DND-41 (cell line): ENCODE data around the gene LTF.
A peak's percentile ranks its signal among the peaks of the same experiment; 100 is the strongest.

ENCODE experiments used
- ATAC-seq: fragments of 200-7000 bp; cut with Tn5 transposase; 3 replicates; pipeline ENCODE4 v1.9.1; 2021; ENCODE audit warnings: low read depth; ENCODE audit not compliant: insufficient read depth
- DNase-seq: peaks from one replicate; pipeline ENCODE4 v3.0.0-alpha.2; 2020
- H2AFZ ChIP-seq: 2 replicates; pipeline ENCODE4 v1.6.0; 2012; ENCODE audit warnings: low read depth, low read length
- H3K27ac ChIP-seq: 2 replicates; pipeline ENCODE4 v1.5.1; 2012; ENCODE audit warnings: low read length, inconsistent platforms
- H3K27me3 ChIP-seq: fragments of 200-600 bp; sonication (generic); 2 replicates; pipeline ENCODE4 v1.6.0; 2012; ENCODE audit warnings: low read length, mild to moderate bottlenecking, inconsistent platforms; ENCODE audit not compliant: insufficient read depth, poor library complexity
- H3K36me3 ChIP-seq: 2 replicates; pipeline ENCODE4 v1.5.1; 2012; ENCODE audit warnings: low read length, inconsistent platforms; ENCODE audit not compliant: insufficient read depth
- H3K4me1 ChIP-seq: 2 replicates; pipeline ENCODE4 v1.5.1; 2012; ENCODE audit warnings: mild to moderate bottlenecking, low read length; ENCODE audit not compliant: insufficient read depth
- H3K4me2 ChIP-seq: 2 replicates; pipeline ENCODE4 v1.6.0; 2012; ENCODE audit warnings: mild to moderate bottlenecking, moderate library complexity, low read length, inconsistent platforms; ENCODE audit not compliant: insufficient read depth
- H3K4me3 ChIP-seq, 2 experiments: fragments of 200-600 bp in 1 of 2; shearing (Covaris generic) in 1 of 2; 2 replicates each; pipeline ENCODE4 v1.5.1; 2012 to 2016; ENCODE audit warnings: inconsistent platforms in 2 of 2, low read length in 2 of 2, mild to moderate bottlenecking in 2 of 2, low read depth in 1 of 2, moderate library complexity in 1 of 2
- H3K79me2 ChIP-seq: 2 replicates; pipeline ENCODE4 v1.6.0; 2012; ENCODE audit warnings: low read length, inconsistent platforms; ENCODE audit not compliant: insufficient read depth
- H3K9ac ChIP-seq: 2 replicates; pipeline ENCODE4 v1.6.0; 2012; ENCODE audit warnings: low read depth, mild to moderate bottlenecking, inconsistent platforms, low read length, moderate library complexity
- H3K9me3 ChIP-seq: 2 replicates; pipeline ENCODE4 v1.5.1; 2012; ENCODE audit warnings: low read length, moderate library complexity, mild to moderate bottlenecking, inconsistent platforms; ENCODE audit not compliant: insufficient read depth, severe bottlenecking
- H4K20me1 ChIP-seq: 2 replicates; pipeline ENCODE4 v1.6.0; 2012; ENCODE audit warnings: low read length; ENCODE audit not compliant: insufficient read depth
- CTCF ChIP-seq: IDR thresholded peaks from 2 replicates; pipeline ENCODE4 v1.5.1; 2012; ENCODE audit warnings: borderline replicate concordance, low read length, moderate library complexity, mild to moderate bottlenecking; ENCODE audit not compliant: poor library complexity, severe bottlenecking; ENCODE audit errors: extremely low read depth
- EZH2 ChIP-seq: IDR thresholded peaks from 3 replicates; pipeline ENCODE4 v1.6.1; 2012; ENCODE audit warnings: borderline replicate concordance, low read depth, mild to moderate bottlenecking, moderate library complexity, low read length, inconsistent platforms; ENCODE audit not compliant: severe bottlenecking

LTF gene

GRCh38 chr3:46490338-46491084, 25.8 kb upstream of the LTF start:
- H3K27me3 ChIP-seq: no peaks in the 10 kb centered on the region
- DNase-seq (no peak), ATAC-seq (no peak)
- no peaks in the 10 kb centered on the region for H3K79me2 ChIP-seq
- H3K27ac ChIP-seq: peak overlapping the region; percentile 1; the same call in 1 of the 2 replicates
- no peak overlapping the region for H3K9ac ChIP-seq
- no peak overlapping the region for H3K4me2 ChIP-seq
- H4K20me1 ChIP-seq: no peaks in the 10 kb centered on the region
- peaks cover 46% of the 10 kb centered on the region for H3K4me1 ChIP-seq
- TF ChIP-seq CTCF (no peak), EZH2 (no peak)
- H2AFZ ChIP-seq: no peak overlapping the region
- no peaks in the 10 kb centered on the region for H3K36me3 ChIP-seq
- H3K4me3 ChIP-seq: no peak overlapping the region
- no peaks in the 10 kb centered on the region for H3K9me3 ChIP-seq

- Histone ChIP-seq H3K36me3 (no peaks in the 10 kb centered on the region), H3K9ac (no peak overlapping the region), H3K9me3 (no peaks in the 10 kb centered on the region), H4K20me1 (no peaks in the 10 kb centered on the region), H3K4me1 (peaks cover 46% of the 10 kb centered on the region), H3K79me2 (no peaks in the 10 kb centered on the region), H3K27ac (peak overlapping the region; percentile 68), H2AFZ (peak overlapping the region; percentile 14; the same call in 1 of the 2 replicates), H3K4me2 (no peak overlapping the region), H3K27me3 (no peaks in the 10 kb centered on the region), H3K4me3 (no peak overlapping the region)
- ATAC-seq: 0 out of 3 replicates have a peak, but pooled peaks have one; percentile 20
- TF ChIP-seq CTCF (no peak), EZH2 (no peak)
- DNase-seq: no peak
These were observed 25.2 kb upstream of the LTF start for GRCh38 chr3:46489875-46490274.

- Histone ChIP-seq H4K20me1 (no peaks in the 10 kb centered on the region), H3K4me3 (no peak overlapping the region), H3K4me1 (peaks cover 46% of the 10 kb centered on the region), H3K9ac (0 out of 2 replicates have a peak overlapping the region, but pooled peaks have one; percentile 3), H3K4me2 (no peak overlapping the region), H3K9me3 (no peaks in the 10 kb centered on the region), H3K36me3 (no peaks in the 10 kb centered on the region), H3K27ac (peak overlapping the region; percentile 68), H3K79me2 (no peaks in the 10 kb centered on the region), H2AFZ (no peak overlapping the region), H3K27me3 (no peaks in the 10 kb centered on the region)
- DNase-seq (no peak), ATAC-seq (no peak)
- TF ChIP-seq EZH2 (no peak), CTCF (no peak)
These were observed 24.7 kb upstream of the LTF start for GRCh38 chr3:46489381-46489780.
